NCI-H1930 (cell line): ENCODE results near the gene IGBP1.
"Not testable (repeated sequence)": the region's sequence is repeated elsewhere in the genome, so short reads cannot be mapped to it uniquely, and the experiment has no call there.

Experiments
- DNase-seq, 2 experiments: peaks; one replicate each; lab custom pipeline; 2025; lab: John Stamatoyannopoulos, UW

Gene IGBP1

GRCh38 chrX:70133303-70134115 lies at the start of gene IGBP1:
Gene IGBP1 (plus strand): TSS chrX:70133447. CDS start chrX:70133948, 501 bp downstream.
- DNase-seq, result peak; percentile 57 to 59

GRCh38 chrX:70084592-70085240 lies 48.5 kb upstream of the IGBP1 start:
- no peak for DNase-seq

- no peak for DNase-seq
Observed at GRCh38 chrX:70087857-70088630, 45.2 kb upstream of the IGBP1 start.

GRCh38 chrX:70088751-70089150 lies 44.5 kb upstream of the IGBP1 start:
- no peak for DNase-seq

GRCh38 chrX:70089604-70090297 lies 43.5 kb upstream of the IGBP1 start:
- no peak for DNase-seq

- DNase-seq, result no peak
Observed at GRCh38 chrX:70092247-70092646, 41.0 kb upstream of the IGBP1 start.

GRCh38 chrX:70096052-70096451 lies 37.2 kb upstream of the IGBP1 start:
- DNase-seq, result no peak

GRCh38 chrX:70105229-70105628 lies 28.0 kb upstream of the IGBP1 start:
- DNase-seq, result no peak

GRCh38 chrX:70111436-70112026 lies 21.7 kb upstream of the IGBP1 start:
- not testable (repeated sequence) for DNase-seq

- no peak for DNase-seq
Observed at GRCh38 chrX:70117738-70118137, 15.5 kb upstream of the IGBP1 start.

GRCh38 chrX:70123014-70123413 lies 10.2 kb upstream of the IGBP1 start:
- not testable (repeated sequence) for DNase-seq

- DNase-seq, result no peak
Observed at GRCh38 chrX:70124678-70125077, 8.6 kb upstream of the IGBP1 start.

- DNase-seq, result no peak
Observed at GRCh38 chrX:70128071-70128470, 5.2 kb upstream of the IGBP1 start.

- DNase-seq, result no peak
Observed at GRCh38 chrX:70129816-70130215, 3.4 kb upstream of the IGBP1 start.

GRCh38 chrX:70132224-70132623 lies 1.0 kb upstream of the IGBP1 start:
- DNase-seq, result no peak

- DNase-seq, result no peak
Observed at GRCh38 chrX:70132877-70133302, 357 bp upstream of the IGBP1 start.

GRCh38 chrX:70134116-70134477 lies 850 bp downstream of the IGBP1 start:
- DNase-seq, result no peak

- no peak for DNase-seq
Observed at GRCh38 chrX:70138622-70139021, 5.4 kb downstream of the IGBP1 start.

GRCh38 chrX:70139736-70140135 lies 6.5 kb downstream of the IGBP1 start:
- DNase-seq, result no peak

GRCh38 chrX:70141373-70141772 lies 8.1 kb downstream of the IGBP1 start:
- DNase-seq, result no peak
